ENCODE measurements around the gene TRIM23. TPM values are rescaled to one million over a fixed set of nuclear protein-coding genes. Genes with fewer than 3 reads are reported as not detected.

Gene TRIM23
- total RNA-seq, 1 donor, result 31.5 TPM

GRCh38 chr5:65647941-65648340 is 23.8 kb upstream of the TRIM23 start:
- TF ChIP-seq CTCF (IDR thresholded peaks at IDR 0.05; ENCODE audit: insufficient read depth, low read depth, low read length), result no peak
- DNase-seq (ENCODE audit: low read depth), result no peak
- H3K4me3 ChIP-seq (ENCODE audit: low read depth, low read length), result no peak overlapping the region

- H3K4me3 ChIP-seq (ENCODE audit: low read depth, low read length), result no peak overlapping the region
- no peak for TF ChIP-seq CTCF (IDR thresholded peaks at IDR 0.05; ENCODE audit: insufficient read depth, low read depth, low read length)
- no peak for DNase-seq (ENCODE audit: low read depth)
Measured at GRCh38 chr5:65646938-65647337, 22.8 kb upstream of the TRIM23 start.

GRCh38 chr5:65640240-65640639 is 16.1 kb upstream of the TRIM23 start:
- no peak overlapping the region for H3K4me3 ChIP-seq (ENCODE audit: low read depth, low read length)
- no peak for DNase-seq (ENCODE audit: low read depth)
- TF ChIP-seq CTCF (IDR thresholded peaks at IDR 0.05; ENCODE audit: insufficient read depth, low read depth, low read length), result no peak

GRCh38 chr5:65630981-65631380 is 6.8 kb upstream of the TRIM23 start:
- DNase-seq (ENCODE audit: low read depth), result no peak
- TF ChIP-seq CTCF (IDR thresholded peaks at IDR 0.05; ENCODE audit: insufficient read depth, low read depth, low read length), result no peak
- H3K4me3 ChIP-seq (ENCODE audit: low read depth, low read length), result no peak overlapping the region

GRCh38 chr5:65625743-65626142 is 1.6 kb upstream of the TRIM23 start:
- peak overlapping the region; percentile 99 for H3K4me3 ChIP-seq (ENCODE audit: low read depth, low read length)
- DNase-seq (ENCODE audit: low read depth), result peak; percentile 5
- TF ChIP-seq CTCF (IDR thresholded peaks at IDR 0.05; ENCODE audit: insufficient read depth, low read depth, low read length), result no peak

- DNase-seq (ENCODE audit: low read depth), result peak; percentile 91
- TF ChIP-seq CTCF (IDR thresholded peaks at IDR 0.05; ENCODE audit: insufficient read depth, low read depth, low read length), result no peak
- H3K4me3 ChIP-seq (ENCODE audit: low read depth, low read length), result peak within 1 kb of the TSS; percentile 99
Measured at GRCh38 chr5:65624571-65625555, 730 bp upstream of the TRIM23 start, which contains the start of the genes SHLD3 and TRAPPC13. Gene SHLD3 (plus strand): TSS chr5:65625027. CDS start chr5:65629588, 4,561 bp downstream. Gene TRAPPC13 (plus strand): TSS chr5:65625027. CDS start chr5:65625061, 34 bp downstream.
